Retinal pigment epithelial cell (primary cell): ENCODE data around the gene NANOGP8.
"Not testable (repeated sequence)": the region's sequence is repeated elsewhere in the genome, so short reads cannot be mapped to it uniquely, and the experiment has no call there.

Source experiments
- DNase-seq: peaks from one replicate; pipeline ENCODE4 v3.0.0-alpha.2; 2010; ENCODE audit warnings: low read depth
- H3K4me3 ChIP-seq: 2 replicates; pipeline ENCODE4 v1.5.1; 2011; ENCODE audit warnings: mild to moderate bottlenecking, low read length, control low read depth, moderate library complexity
- CTCF ChIP-seq: conservative IDR thresholded peaks from 2 replicates; pipeline ENCODE4 v1.5.1; 2011; ENCODE audit warnings: low read depth, low read length, control low read depth, inconsistent platforms

NANOGP8 gene

DNA sequence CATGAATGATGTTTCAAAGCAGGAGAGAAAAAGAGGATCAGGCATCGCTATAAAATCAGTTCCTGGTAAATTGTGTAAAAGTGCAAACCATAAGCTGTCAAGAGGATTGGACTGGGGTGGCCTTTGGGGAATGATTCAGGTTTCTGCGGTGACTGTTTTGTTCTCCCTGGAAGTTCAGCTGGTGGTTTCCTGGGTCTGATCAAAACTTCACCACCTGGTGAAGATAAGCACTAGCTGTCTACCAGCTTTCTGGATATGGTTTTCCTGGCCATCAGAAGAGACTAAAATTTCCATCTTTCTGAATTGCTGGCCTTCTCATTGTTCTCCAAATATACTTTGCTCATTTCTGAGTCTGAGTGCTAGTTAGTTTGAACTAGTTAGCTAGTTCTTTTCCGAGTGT, 2.7 kb upstream of the NANOGP8 start:
- no peak for DNase-seq
- TF ChIP-seq CTCF: no peak
- H3K4me3 ChIP-seq: no peak overlapping the region

GRCh38 chr15:35082371-35083348, 2.4 kb downstream of the NANOGP8 start:
- not testable (repeated sequence) for DNase-seq, H3K4me3 ChIP-seq

GRCh38 chr15:35081626-35082365, 3.3 kb downstream of the NANOGP8 start:
- DNase-seq, H3K4me3 ChIP-seq: not testable (repeated sequence)

GRCh38 chr15:35080226-35080625, 4.9 kb downstream of the NANOGP8 start:
- H3K4me3 ChIP-seq: no peak overlapping the region
- no peak for DNase-seq
- TF ChIP-seq CTCF: no peak

DNA sequence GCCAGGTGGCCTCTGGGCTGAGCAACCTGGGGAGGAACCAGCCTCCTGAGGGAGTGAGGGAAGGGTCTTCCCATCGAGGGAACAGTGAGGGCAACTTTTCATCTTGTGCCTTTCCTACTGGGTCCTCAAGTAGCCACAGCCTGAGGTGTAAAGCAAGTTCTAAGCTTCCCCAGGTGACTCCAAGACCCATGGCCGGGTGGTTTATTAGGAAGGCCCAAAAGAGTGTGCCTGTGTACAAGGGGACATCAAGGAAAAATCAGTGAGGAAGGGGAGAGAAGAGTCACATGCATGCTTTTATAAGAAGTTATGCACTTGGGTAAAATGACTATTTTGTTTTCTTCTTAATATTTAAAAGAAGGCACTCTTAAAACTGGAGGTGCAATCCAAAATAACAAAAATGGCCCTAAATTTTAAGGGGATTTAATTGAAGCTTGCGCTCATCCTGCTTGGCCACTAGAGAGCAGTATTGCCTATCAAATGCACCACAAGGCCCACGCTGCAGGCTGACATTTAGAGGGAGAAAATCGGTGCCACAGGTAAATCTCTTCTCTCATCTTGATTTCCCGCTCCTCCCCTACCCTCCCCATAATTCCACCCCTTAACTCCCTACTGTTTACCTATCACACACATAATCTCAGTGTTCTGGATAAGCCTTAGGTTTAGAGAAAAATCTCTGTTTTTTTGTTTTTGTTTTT, 6.7 kb downstream of the NANOGP8 start:
- H3K4me3 ChIP-seq: no peak overlapping the region
- DNase-seq: peak; percentile 16
- TF ChIP-seq CTCF: peak; percentile 82

GRCh38 chr15:35071106-35071505, 14.0 kb downstream of the NANOGP8 start:
- no peak overlapping the region for H3K4me3 ChIP-seq
- TF ChIP-seq CTCF: no peak
- no peak for DNase-seq

- no peak for TF ChIP-seq CTCF
- DNase-seq: no peak
Observed at GRCh38 chr15:35068846-35069475, 16.1 kb downstream of the NANOGP8 start.

More at GRCh38 chr15:35068846-35069475, 16.1 kb downstream of the NANOGP8 start:
- H3K4me3 ChIP-seq: no peak overlapping the region
